HK-2 (cell line): ENCODE data around the gene PCCA.
"Not testable (repeated sequence)": the region's sequence is repeated elsewhere in the genome, so short reads cannot be mapped to it uniquely, and the experiment has no call there.

ENCODE experiments used
- DNase-seq: peaks from one replicate; pipeline ENCODE4 v3.0.0-alpha.2; 2018; ENCODE audit not compliant: unreplicated experiment

PCCA gene

GRCh38 chr13:100304229-100304628 is 215.3 kb downstream of the PCCA start:
- DNase-seq: no peak

GRCh38 chr13:100305398-100305797 is 216.5 kb downstream of the PCCA start:
- DNase-seq: no peak

GRCh38 chr13:100306030-100306429 is 217.1 kb downstream of the PCCA start:
- no peak for DNase-seq

GRCh38 chr13:100306434-100306999 is 217.6 kb downstream of the PCCA start:
- DNase-seq: no peak

GRCh38 chr13:100314132-100314910 is 225.4 kb downstream of the PCCA start:
- DNase-seq: no peak

GRCh38 chr13:100315522-100315921 is 226.6 kb downstream of the PCCA start:
- no peak for DNase-seq

GRCh38 chr13:100318473-100318872 is 229.6 kb downstream of the PCCA start:
- not testable (repeated sequence) for DNase-seq

- no peak for DNase-seq
These were observed 235.0 kb downstream of the PCCA start for GRCh38 chr13:100323937-100324336.

GRCh38 chr13:100330662-100331061 is 241.8 kb downstream of the PCCA start:
- no peak for DNase-seq

GRCh38 chr13:100333141-100333540 is 244.2 kb downstream of the PCCA start:
- no peak for DNase-seq

- peak; percentile 4 for DNase-seq
These were observed 245.3 kb downstream of the PCCA start for GRCh38 chr13:100334214-100334613.

GRCh38 chr13:100336795-100337516 is 248.1 kb downstream of the PCCA start:
- no peak for DNase-seq

GRCh38 chr13:100338275-100338674 is 249.4 kb downstream of the PCCA start:
- DNase-seq: no peak

GRCh38 chr13:100339411-100339940 is 250.6 kb downstream of the PCCA start:
- DNase-seq: no peak

- no peak for DNase-seq
These were observed 252.0 kb downstream of the PCCA start for GRCh38 chr13:100340865-100341264.

- DNase-seq: no peak
These were observed 252.4 kb downstream of the PCCA start for GRCh38 chr13:100341327-100341726.

- no peak for DNase-seq
These were observed 255.7 kb downstream of the PCCA start for GRCh38 chr13:100344544-100344943.

GRCh38 chr13:100347968-100348367 is 259.1 kb downstream of the PCCA start:
- no peak for DNase-seq

- no peak for DNase-seq
These were observed 260.7 kb downstream of the PCCA start for GRCh38 chr13:100349594-100349993.

GRCh38 chr13:100350601-100351000 is 261.7 kb downstream of the PCCA start:
- DNase-seq: no peak

GRCh38 chr13:100356426-100356825 is 267.5 kb downstream of the PCCA start:
- no peak for DNase-seq

- DNase-seq: no peak
These were observed 268.0 kb downstream of the PCCA start for GRCh38 chr13:100356889-100357288.

- no peak for DNase-seq
These were observed 268.9 kb downstream of the PCCA start for GRCh38 chr13:100357764-100358163.
